Posterior vena cava (tissue), 2 donors: Measurements from ENCODE around the gene MAPRE2. TPM values are rescaled to one million over a fixed set of nuclear protein-coding genes. Genes with fewer than 3 reads are reported as not detected.

Source experiments
- DNase-seq: peaks from one replicate; pipeline ENCODE4 v3.0.0-alpha.2; 2020; ENCODE audit warnings: low spot score
- intact Hi-C, 2 donors: fragments of 100-400 bp; cut with DNase I; formaldehyde crosslinking; loops; one replicate each; pipeline versions ENCODE4 v1.14.1 to v1.14.2; 2022 to 2023
- total RNA-seq, 2 donors: library from RNA; stranded (reverse); fragmentation: NEBNext Ultra II Directional; extraction: Animal tissue kit (Norgen Biotek cat#: 25700); gene quantifications; one replicate each; pipeline ENCODE4 v1.2.1, GENCODE V29; 2021
- donor health status: DM: yes; HTN: yes; CAD: no.
- donor health status: DM: yes; HTN: yes; CAD: no.

MAPRE2 gene
- total RNA-seq, 2 donors from 2014 or later, result 38.7 to 52.8 TPM

DNA sequence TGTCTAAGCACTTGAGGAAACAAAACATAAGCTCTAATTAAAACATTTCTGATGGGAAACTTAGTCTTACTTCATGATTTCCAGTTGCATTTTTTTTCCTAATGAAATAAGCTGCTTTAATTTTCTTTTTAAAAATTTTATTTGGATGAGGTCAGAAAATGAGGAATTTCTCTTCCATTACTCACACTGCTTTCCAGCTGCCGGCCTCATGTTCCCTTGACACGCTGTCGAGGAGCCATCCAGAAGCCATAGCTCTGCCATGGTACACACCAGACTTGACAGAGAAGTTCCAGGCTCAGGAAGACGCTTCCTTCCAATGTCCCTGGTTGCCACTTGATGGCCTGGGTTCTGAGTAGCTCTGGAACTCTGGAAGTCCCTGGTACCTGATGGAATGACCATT lies 12.1 kb upstream of the MAPRE2 start:
- no peak for DNase-seq
- intact Hi-C loops, result loop anchor here in 1 of 2 donors (5.0 kb wide), 1 partner anchor 1618 kb away; no protein-coding TSS in a partner anchor

DNA sequence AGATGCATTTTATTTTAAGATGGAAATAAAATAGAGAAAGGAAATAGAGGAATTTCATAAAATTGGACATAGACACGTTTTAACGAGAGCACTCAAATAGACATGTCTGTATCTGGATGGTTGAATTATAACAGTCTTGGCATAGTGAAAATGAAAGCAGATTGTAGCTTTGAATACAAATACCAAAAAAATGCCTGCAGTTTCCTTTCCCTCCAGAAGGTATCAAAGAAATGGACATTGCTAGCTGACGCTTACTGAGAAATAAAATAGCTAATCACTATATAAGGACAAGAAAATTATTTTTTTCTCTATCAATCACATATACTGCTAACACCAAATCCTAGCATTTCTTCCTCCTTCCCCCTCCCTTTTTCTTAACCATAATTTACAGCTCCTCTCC lies 11.4 kb upstream of the MAPRE2 start:
- intact Hi-C loops, result loop anchor here in 1 of 2 donors (5.0 kb wide), 1 partner anchor 1618 kb away; no protein-coding TSS in a partner anchor
- no peak for DNase-seq

DNA sequence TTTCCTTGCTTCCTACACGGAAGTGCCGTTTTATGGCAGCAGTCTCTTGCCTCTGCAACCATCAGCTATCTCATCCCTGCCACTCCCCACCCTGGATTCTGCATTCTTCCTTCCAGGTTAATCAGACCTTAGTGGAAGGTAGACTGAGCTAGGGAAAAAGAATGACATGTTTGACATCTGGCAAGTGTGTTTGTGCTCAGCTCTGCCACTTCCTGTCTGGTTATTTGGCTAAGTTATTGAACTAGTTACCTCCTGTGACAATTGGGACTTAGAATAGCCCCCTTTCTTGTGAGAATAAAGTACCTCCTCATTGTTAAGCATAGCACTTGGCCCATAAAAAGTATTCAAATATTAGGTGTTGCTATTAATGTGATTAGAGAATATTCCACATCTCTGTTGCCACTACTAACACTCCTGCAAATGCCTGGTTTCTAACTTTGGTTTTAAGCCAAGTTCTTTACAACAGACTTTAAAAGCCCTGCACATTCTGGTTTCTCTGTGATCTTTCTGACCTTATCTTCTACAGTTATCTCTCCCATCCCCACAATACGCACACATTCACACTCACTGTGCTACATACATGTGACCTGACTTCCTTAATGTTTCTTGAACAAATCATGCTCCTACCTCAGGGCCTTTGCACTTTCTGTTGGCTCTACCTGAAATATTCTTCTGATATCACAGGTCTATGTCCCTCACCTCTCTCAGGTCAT lies 10.8 kb upstream of the MAPRE2 start:
- intact Hi-C loops, result no loop called here
- DNase-seq, result no peak

DNA sequence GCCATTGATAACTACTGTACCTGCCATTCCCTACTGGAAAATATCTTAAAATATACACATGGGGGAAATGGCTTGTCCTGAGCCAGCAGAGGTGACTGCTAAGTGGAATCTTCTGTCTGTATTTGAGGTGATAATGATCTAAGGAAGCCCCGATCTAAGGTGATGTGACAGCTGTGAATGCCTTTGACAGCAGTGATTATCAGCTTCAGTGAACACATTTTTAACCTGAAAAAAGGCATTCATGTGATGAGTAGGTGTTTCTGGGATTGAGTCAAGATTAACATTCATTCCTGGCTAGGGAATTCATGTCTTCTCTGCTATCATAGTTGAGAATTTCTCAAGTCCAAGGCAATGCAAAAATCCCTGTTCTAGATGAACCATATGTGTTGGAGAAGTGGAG lies 9.1 kb upstream of the MAPRE2 start:
- intact Hi-C loops, result no loop called here
- DNase-seq, result no peak

DNA sequence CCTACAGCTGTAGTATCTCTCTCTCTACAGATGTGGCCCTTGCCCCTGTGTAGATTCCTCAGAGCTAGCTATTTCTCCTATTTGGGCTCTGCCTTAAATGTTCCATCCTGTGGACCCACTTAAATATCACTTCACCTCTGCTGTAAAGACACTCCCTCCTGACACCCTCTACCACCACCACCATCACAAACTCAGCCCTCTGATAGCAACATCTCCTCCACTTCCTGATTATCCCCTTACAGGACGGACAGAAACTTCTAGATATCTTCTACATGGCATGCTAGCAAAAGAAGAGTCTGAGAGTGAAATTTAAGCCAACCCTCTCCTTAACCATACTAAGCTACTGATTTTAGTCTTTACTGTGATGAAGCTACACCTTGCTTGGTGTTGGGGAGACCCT lies 3.2 kb upstream of the MAPRE2 start:
- no peak for DNase-seq
- intact Hi-C loops, result no loop called here

DNA sequence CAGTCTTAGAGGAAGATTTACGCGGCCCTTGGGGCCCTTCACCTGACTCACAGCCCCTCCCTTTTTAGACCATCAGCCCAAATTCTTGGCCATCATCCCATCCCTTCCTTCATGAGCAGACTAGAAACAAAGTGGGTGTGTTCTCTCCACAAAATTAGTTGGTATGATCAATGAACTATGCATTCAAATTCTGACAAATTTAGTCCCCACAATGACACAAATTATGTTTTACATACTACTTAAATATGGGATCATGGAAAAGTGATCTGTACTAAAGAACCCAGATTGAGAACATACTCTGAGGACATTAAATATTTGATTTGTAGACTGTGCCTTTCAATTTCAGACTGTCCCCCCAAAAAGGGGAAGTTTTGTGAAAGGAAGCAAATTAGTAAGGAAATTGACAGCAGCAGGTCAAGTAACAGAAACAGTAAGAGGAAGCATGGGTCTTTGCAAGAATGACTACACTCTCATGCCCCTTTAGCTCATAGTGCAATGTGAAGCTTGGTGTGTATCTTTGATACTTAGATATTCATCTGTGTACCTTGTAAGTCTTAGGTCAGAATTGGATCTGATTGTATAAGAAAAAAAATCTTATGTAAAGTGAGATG lies 2.2 kb upstream of the MAPRE2 start:
- DNase-seq, result no peak
- intact Hi-C loops, result no loop called here

DNA sequence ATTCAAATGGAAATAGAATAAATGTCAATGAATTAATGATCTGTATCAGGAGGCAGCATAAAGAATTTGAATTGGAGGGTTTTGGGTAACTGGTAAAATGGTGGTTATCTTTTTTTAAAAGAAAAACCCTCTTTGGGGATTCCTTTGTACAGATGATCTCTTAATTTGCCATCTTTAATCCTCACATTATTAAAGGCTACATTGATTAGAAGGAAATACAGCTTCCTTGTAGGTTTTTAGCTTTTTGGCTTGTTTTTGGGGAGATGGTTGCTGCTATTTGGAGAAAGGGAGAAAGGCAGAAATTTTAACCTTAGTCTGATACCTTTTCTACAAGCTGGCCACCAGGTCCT lies 600 bp upstream of the MAPRE2 start:
- intact Hi-C loops, result no loop called here
- DNase-seq, result no peak

DNA sequence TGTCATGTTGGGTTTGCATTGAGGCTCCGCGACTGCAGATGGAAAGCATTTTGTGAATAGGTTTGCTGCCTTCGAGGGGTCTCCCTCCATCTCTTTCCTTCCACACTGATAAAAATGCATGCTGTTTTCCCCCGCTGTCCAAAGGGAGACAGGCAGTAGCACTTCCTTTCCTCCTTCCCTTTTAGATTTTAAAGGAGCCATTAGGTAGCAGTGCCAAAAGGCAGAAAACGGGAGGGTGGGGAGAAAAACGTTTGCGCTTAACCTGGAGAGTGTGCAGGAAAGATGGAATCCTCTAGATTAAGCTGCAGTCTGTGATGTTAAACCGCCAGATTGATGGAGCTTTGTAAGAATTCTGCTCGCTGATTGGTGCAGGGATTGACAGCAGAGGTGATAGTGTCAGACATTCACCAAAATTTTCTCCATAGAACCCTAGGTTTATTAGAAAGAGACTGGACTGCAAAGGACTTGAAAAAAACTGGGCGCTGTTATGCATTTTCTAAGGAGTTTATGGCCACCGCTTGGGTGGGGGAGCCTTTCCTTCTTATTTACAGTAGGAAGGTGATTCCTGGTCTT lies 688 bp downstream of the MAPRE2 start:
- no peak for DNase-seq
- intact Hi-C loops, result no loop called here

DNA sequence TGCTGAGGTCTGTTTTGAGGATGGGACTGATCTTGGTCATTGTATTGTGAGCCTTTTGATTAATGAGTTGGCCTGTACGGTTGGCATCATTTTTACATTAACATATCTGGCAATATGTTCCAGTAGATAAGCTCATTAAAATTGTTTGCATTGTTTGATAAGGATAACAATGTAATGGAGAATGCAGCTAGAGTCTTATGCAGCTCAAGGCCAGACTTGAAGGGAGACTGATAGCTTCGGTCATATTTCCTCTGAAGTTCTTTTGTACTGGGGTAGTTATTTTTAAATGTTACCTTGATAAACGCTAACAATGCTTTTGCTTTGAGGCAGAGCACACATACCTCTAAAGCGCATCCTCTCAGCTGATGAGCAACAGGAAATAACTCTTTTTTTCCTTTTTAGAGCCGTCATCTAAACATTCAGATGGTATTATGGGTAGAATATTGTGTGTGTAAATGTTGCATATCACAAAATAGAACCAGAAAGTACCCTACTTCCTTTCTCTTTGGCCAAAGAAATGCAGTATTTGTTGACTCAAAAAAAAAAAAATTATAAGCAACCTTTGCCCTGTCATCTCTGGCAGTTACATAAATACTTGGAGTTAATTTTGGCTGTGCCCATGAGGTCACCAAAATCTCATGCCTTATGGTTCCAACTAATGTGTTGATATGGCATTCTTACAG lies 1.3 kb downstream of the MAPRE2 start:
- no peak for DNase-seq
- intact Hi-C loops, result no loop called here

DNA sequence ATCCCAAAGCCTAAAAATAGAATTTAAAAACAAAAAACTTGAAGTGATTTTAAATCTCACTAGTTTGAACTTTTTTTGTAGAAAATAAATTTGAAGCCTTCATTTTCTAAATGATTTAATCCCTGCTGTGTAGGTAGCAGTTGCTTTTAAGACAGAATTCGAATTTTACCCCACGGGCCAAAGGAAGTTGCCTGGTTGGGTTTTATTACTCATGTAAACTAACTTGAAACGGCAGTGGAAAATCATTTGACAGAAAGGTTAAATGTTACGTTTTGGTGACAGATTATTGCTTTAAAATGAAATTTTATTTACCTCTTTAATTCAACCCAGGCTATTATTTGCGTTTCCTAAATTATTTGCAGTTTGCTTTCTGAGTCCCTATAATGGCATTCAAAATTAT lies 2.0 kb downstream of the MAPRE2 start:
- intact Hi-C loops, result no loop called here

DNA sequence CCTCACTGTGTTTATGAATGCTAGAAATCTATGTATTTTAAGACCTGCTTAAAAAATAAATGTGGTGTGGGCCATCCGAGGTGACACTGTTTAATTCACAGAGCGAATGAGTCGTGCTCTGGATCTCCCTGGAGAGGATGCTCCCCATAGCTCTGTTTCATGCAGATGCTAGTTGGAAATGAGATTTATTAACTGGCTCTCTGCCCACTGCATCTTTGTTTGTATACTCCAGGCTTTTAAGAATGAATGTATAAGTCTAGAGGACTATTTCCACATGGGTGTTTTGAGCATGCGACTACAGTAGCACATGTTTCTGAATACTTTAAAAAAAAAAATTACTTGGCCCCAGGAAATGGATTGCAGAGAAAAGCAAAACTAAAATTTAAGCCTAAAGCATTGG lies 3.9 kb downstream of the MAPRE2 start:
- intact Hi-C loops, result no loop called here

More for the DNA sequence above, 2.0 kb downstream of the MAPRE2 start:
- no peak for DNase-seq

DNA sequence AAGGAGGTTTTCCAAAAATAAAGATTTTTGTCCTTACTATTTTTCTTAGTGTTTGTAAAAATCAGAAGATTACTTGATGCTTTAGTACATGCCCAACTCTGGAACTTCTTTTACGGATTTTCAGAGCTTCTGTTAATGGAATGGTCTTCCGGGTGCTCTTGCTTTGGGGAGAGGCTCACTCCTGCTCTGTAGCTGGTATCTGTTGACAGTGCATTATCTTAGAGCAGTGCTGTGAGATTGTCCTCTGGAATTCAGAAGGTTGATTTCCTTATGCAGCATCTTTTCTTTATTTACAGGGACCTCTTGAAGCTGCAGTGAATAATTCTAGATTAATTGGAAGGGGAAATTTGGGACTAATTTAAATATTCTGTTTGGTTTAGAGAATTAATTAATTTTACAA lies 4.6 kb downstream of the MAPRE2 start:
- intact Hi-C loops, result no loop called here

More for the DNA sequence above, 3.9 kb downstream of the MAPRE2 start:
- DNase-seq, result no peak

DNA sequence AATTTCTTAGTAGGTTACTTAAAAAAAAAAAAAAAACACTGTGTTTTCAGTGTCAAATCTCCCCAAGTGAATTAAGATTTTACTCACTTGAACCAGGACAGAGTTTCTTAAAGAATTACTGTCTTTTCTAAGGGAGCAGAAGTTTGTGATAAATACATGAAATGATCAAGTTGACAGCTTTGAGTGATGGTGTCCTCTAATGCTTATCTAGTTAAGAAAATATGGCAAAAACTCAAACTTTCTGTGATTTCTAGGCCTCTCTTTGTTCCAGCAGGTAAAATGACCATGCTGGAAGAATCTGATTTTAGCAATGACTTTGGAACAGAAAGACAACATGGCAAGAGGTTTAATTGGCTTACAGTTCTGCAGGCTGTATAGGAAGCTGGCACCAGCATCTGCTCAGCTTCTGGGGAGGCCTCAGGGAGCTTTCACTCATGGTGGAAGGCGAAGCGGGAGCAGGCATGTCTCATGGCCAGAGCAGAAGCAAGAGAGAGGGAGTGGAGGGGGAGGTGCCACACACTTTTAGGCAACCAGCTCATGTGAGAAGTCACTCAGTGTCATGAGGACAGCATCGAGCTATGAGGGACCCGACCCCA lies 6.6 kb downstream of the MAPRE2 start:
- intact Hi-C loops, result no loop called here
- no peak for DNase-seq

More for the DNA sequence above, 4.6 kb downstream of the MAPRE2 start:
- no peak for DNase-seq

DNA sequence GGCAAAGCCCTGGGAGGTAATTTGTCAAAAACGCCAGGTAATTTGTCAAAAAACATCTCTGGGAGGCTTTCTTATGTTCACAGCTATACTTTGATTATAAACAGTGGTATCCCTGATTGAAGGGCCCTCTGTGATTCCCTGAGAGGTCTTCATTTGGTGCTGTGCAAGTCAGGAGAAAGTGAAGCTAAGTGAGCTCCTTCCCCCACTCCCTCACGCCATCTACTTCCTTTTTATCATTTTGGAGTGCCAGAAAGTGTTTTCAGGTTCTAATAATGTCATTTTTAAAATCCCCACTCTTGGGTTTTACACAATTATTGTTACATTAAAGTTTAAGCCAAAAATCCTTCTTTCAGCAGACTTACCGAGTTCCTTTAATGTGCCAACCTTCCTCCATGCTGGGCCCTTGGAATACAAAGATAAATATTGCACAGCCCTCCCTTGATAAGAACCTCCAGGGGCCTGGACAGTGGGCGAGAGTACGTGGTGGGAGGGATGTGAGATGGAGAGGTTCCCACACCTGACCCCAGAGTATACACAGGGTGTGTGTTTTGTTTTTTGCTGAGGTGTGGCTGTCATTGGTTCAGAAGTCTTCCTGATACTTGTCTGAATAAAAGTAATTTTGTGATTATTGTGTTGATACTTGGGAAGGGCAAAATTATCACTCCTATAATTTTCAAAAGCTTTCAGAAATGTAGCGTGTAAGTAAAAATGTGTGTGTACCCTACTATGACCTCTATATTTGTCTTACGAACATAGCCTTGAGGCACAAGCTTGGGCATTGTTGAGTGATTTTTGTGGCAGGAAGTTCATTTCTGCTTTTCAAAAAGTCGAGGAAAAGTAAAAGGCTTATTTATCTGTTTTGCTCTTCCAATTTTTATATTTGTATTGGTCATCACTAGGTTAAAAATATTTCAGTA lies 8.2 kb downstream of the MAPRE2 start:
- intact Hi-C loops, result no loop called here
- no peak for DNase-seq

DNA sequence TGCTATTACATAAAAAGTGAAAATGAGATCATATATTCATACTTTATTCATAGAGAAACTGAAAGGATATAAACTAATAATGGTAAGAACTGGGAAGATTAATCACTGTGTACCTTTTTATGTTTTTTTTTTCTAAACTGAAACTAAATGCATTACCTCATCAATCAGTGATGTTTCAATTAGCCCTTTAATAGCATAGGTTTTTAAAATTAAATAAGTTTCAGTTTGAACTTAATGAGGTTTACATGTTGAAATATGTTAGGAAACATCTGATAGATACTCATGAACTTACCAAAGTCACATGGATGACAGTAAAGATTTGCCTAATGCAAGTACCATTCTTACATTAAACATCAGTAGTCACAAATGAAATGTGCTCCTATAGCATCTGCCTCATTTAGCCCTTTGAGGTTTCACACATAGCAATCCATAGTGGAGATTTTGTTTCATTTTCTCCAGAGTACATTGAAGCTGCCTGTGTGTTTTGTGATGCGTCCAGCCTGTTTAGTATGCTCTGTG lies 8.9 kb downstream of the MAPRE2 start:
- no peak for DNase-seq
- intact Hi-C loops, result no loop called here

DNA sequence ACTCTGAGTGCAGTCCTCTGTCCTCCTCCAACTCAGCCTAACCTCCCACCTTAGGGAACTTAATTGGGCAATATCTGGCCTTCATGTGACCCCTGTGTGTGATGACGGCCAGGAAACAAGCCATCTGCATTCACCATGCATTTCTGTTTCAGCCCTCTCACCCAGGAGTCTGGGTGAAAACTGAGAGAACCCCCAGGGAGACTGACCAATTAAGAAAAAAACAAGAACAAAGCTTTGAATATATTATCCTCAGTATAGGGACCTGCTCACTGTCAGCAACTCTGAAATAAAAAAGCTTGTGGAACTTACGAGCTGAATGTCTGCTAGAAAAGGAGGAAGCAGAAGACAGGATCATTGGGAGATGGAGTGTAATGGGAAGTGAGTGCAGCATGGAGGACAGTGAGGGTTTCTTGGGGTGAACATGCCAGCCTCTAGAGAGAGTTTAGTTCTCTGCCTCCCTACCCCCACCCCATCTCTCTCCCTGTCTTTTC lies 9.5 kb downstream of the MAPRE2 start:
- no peak for DNase-seq
- intact Hi-C loops, result no loop called here

DNA sequence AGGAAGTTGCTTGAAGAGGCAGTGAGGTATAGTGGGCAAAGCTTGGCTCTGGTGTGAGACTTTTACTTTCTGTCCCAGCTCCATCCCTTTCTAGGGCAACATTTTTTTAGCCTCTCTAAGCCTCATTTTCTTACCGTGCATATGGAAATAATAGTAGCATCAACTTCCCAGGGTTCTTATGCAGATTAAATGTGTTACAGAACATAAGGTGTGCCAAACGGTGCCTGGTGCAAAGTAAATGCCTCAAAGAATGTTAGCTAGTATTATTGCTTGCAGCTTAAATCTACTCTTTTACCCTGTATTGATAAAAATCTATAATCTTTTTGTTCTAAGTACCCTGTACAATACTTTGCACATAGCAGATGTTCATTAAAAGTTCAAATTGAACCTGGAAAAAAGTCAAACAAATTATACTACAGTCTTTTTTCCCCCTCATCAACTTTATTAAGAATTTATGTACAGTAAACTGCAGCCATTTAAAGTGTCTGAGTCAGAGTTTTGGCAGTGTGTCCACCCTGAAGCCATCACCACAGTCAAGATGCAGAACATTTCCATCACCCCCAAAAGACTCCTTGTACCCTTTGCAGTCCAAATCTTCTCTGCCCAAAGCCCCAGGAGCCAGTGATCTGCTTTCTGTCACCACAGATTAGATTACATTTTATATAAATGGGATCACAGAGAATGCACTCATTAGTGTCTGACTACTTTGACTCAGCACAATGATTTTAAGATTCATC lies 10.6 kb downstream of the MAPRE2 start:
- DNase-seq, result no peak
- intact Hi-C loops, result no loop called here

DNA sequence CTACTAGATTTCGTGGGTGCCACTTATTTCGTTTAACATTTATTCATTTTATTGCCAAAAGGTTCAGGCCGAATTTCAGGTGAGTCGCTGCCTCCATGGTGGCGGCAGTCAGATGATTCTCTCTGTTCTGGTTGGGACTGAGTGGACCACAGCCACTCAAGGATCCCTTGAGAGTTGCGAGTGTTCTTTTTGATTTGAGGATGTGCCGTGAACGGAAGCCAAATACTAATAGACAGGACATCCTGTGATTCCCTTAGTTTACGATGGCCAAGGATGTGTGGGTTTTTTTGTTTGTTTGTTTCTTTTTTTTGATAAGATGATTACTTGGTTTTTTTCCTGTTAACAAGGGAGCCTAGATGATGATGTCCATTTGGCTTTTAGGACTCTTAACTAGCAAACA lies 13.2 kb downstream of the MAPRE2 start:
- intact Hi-C loops, result no loop called here

More for the DNA sequence above, 13.2 kb downstream of the MAPRE2 start:
- no peak for DNase-seq
